GM19463 (cell line): Measurements from ENCODE around the gene XIRP1.

Source experiments
- ATAC-seq: cut with Tn5 transposase; IDR thresholded peaks from one replicate; pipeline ENCODE4 v1.9.1; 2021; ENCODE audit warnings: mild to moderate bottlenecking, moderate library complexity; ENCODE audit not compliant: unreplicated experiment

The XIRP1 gene

GRCh38 chr3:39144748-39145380 lies 47.5 kb downstream of the XIRP1 start:
- no peak for ATAC-seq

DNA sequence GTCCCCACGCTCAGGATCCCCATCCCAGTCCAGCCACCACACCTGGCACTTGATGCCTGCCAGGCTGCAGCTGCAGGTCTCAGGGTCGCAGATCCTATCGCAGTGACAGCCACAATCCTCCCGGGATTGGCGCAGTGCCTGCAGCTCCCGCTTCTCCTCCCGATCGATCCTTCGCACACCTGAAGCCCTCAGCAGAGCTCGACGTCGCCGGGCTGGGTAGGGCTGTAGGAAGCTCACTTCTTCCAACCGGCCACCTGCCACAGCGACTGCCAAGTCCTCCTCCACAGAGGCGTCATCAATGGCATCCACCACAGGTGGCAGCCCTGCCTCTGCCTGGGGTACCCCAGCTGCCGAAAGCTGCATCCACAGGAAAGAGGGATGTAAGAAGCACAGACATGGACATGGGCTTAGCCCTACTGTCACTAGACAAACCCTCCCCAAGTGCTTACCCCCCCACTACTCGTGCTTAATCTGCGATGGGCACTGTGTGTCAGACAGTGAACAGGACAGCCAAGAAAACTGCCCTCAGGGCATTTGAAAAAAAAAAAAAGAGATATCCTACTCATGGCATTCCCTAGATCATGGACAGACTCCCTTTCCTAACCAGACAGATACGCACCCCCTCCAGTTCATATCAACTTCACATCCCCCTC lies 48.2 kb downstream of the XIRP1 start:
- no peak for ATAC-seq

DNA sequence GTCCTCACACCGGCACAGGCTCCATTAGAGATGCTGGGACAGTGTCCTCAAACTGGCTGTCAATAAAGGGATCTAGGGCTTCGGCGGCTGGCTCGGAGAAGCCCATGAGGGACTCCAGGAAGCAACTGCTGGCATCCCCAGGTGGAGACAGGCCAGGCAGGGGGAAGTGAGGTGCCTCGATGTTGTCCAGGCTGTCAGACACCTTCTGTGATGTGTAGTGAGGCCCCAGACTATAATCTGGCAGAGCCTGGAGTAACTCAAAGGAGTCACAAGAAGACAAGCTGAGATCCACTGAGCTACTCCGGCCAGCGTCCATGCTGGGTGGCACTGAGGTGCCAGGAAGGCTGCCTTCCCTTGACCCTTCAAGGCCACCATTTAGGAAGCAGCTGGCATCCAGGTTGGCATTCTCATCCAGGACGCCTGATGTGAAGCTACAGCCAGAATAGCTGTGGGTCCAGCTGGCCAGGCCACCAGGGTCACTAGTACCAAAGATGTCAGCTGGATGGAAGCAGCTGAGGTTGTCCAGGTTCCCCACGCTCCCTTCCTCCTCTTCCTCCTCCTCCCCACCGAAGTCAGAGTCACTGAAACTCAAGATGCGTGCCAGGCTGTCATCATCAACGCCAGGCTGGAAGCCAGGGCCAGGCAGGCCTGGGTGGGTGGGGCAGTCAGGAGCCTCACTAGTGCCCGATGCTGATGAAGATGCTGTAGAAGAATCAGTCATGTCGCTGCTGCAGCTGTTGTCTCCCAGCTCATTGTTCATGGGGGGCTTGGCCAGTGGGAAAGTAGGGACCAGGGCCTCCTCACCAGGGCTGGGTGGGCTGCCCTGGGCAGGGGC lies 49.1 kb downstream of the XIRP1 start:
- ATAC-seq: no peak

- no peak for ATAC-seq
These were observed 50.3 kb downstream of the XIRP1 start for GRCh38 chr3:39142067-39142466.

- ATAC-seq: no peak
These were observed 51.0 kb downstream of the XIRP1 start for GRCh38 chr3:39141171-39141995.

DNA sequence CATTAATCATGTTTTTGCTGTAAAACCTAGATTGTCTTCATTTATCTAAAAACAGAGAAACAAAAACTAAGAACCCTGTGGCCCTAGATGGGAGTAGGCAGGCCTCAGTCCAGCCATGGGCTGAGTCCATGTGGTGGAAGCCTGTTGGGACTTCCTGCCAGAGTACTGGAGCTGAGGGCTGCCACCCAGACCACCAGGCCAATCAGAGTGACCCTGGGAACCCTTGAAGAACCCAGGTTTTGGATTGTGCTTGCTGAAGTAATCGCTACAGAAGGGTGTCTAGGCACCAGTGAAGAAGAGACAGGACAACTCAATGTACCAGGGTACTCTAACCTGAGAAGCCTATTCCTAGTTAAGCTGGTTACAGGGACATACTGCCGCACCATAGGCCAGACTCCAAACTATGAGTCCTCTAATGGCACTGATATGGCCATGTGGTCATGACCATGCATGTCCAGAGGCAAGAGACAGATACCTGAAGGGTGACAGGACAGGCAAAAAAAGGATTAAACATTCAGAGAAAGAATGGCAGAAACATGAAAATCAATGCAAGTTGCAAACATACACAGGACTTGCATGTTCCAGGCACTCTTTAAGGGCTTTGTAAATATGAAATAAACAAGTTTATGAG lies 51.9 kb downstream of the XIRP1 start:
- ATAC-seq: no peak

- no peak for ATAC-seq
These were observed 53.0 kb downstream of the XIRP1 start for GRCh38 chr3:39139442-39139841.

- no peak for ATAC-seq
These were observed 53.5 kb downstream of the XIRP1 start for GRCh38 chr3:39138804-39139415.

DNA sequence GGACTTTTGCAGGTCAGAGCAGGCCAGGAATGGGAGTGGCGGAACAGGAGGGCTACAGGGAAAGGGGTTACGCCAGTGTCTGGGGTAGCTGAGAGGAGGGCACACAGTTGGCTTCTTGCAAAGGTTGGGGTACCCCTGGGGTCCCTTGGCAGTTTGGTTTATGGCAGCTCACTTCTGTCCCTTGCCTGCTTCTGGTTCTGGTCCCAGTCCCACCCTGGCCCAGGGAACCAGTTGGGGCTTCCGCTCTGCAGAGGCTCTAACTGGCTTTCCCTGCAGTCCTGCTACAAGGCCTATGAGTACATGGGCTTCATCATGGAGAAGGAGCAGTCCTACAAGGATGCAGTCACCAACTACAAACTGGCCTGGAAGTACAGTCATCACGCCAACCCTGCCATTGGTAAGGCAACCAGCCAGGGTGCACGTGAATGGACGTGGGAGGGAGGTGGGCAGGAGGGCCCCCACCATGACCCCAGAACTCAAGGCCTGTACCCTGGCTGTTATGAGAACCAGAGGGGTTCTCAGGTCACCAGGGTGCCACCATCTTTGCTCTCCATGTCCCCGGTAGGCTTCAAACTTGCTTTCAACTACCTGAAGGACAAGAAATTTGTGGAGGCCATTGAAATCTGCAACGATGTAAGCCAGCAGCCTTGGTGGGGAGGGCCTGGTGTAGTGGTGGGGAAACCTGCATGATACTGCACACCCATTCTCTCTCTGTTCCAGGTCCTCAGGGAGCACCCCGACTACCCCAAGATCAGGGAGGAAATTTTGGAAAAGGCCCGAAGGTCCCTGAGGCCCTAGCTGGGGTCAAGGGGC lies 54.2 kb downstream of the XIRP1 start:
- ATAC-seq: no peak

- no peak for ATAC-seq
These were observed 54.9 kb downstream of the XIRP1 start for GRCh38 chr3:39137435-39137936.

DNA sequence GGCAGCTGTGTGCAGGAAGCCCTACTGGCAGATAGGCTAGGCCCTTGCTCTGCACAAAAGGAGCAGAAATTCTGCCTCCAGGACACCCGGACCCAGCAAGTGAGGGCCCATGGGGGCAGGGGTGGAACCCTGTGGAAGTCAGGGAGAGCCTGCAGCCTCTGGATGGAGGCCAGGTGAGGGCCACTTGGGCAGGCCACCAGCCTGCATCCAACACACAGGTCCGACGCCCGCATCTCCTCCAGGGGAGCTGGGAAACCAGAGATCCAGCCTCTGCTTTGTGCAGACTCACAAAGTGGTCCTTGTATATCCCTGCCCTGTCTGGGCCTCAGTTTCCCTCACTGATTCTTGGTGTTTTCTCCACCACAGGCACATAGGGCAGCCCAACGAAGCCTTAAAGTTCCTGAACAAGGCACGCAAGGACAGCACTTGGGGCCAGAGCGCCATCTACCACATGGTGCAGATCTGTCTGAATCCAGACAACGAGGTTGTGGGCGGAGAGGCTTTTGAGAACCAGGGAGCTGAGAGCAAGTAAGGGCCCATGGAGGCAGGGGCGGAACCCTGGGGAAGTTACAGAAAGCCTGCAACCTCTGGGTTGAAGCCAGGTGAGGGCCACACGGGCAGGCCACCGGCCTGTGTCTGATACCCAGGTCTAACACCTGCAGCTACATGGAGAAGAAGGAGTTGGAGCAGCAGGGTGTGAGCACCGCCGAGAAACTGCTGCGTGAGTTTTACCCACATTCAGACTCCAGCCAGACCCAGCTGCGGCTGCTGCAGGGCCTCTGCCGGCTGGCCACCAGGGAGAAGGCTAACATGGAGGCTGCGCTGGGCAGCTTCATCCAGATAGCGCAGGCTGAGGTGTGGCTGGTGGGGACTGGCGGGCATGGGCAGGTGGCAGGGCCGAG lies 55.6 kb downstream of the XIRP1 start:
- no peak for ATAC-seq

- ATAC-seq: no peak
These were observed 57.1 kb downstream of the XIRP1 start for GRCh38 chr3:39135170-39135805.

- ATAC-seq: no peak
These were observed 58.1 kb downstream of the XIRP1 start for GRCh38 chr3:39134305-39134704.

GRCh38 chr3:39133822-39134221 lies 58.6 kb downstream of the XIRP1 start:
- ATAC-seq: no peak
